K562 (cell line): ENCODE measurements around the gene GBP6. TPM values are rescaled to one million over a fixed set of nuclear protein-coding genes. Genes with fewer than 3 reads are reported as not detected.

Experiments used
- ARID2 ChIP-seq: fragments of 450-650 bp; IDR thresholded peaks from 2 replicates; pipeline ENCODE4 v1.6.1; 2017; ENCODE audit warnings: antibody characterized with exemption, mild to moderate bottlenecking
- ESRRA ChIP-seq: fragments of 450-650 bp; IDR thresholded peaks from 2 replicates; pipeline ENCODE4 v1.6.1; 2014; ENCODE audit warnings: low read depth, mild to moderate bottlenecking, moderate library complexity, borderline replicate concordance
- EWSR1 ChIP-seq: fragments of 450-650 bp; IDR thresholded peaks from 2 replicates; pipeline ENCODE4 v1.6.1; 2018; ENCODE audit warnings: borderline replicate concordance, mild to moderate bottlenecking, low read depth, moderate library complexity; ENCODE audit not compliant: partially characterized antibody
- RAD21 ChIP-seq, 2 experiments: fragments of 250-450 bp in 1 of 2; fragments of 450-650 bp in 1 of 2; sonication (Bioruptor Pico) in 1 of 2; formaldehyde crosslinking in 1 of 2; IDR thresholded peaks in 1 of 2; conservative IDR thresholded peaks in 1 of 2; 2 replicates each; pipeline versions ENCODE4 v1.4.0 to v1.8.0; 2020 to 2022; ENCODE audit warnings: mild to moderate bottlenecking in 2 of 2, moderate library complexity in 1 of 2
- SMC3 ChIP-seq: conservative IDR thresholded peaks from 2 replicates; pipeline ENCODE4 v1.6.1; 2011; ENCODE audit warnings: low read depth, low read length, improper control_type of control experiment; ENCODE audit not compliant: insufficient read depth
- ZNF197 ChIP-seq: fragments of 200-800 bp; sonication (Bioruptor generic); IDR thresholded peaks from 2 replicates; pipeline ENCODE4 v1.6.1; 2016; ENCODE audit warnings: low read depth, missing genetic modification characterization, missing compliant biosample characterization
- polyA plus RNA-seq, 8 experiments: library from polyadenylated mRNA; depleted of rRNA in 4 of 8; stranded (reverse) in 5 of 8; unstranded in 3 of 8; fragments of >200 nt; fragmentation: Nextera tagmentation in 2 of 8; fragmentation: Illumina TruSeq in 1 of 8; extraction: Ambion mirVana in 2 of 8; extraction: Trizol in 1 of 8; gene quantifications; 2 replicates each; pipeline versions ENCODE4 v1.2.1 to v1.2.3, GENCODE V29; 2011 to 2014; ENCODE audit warnings: inconsistent platforms in 1 of 8, missing spikeins in 1 of 8
- total RNA-seq, 7 experiments: library from RNA; depleted of rRNA in 6 of 7; stranded (reverse); fragments of >200 nt in 6 of 7; fragmentation: Illumina TruSeq in 2 of 7; extraction: Trizol in 2 of 7; gene quantifications; 2 replicates each; pipeline versions ENCODE4 v1.2.1 to v1.2.3, GENCODE V29; 2011 to 2021; ENCODE audit warnings: low replicate concordance in 1 of 7
- TF ChIP-seq, protein P1 (sequence below), 2 experiments: fragments of 450-650 bp; conservative IDR thresholded peaks; 2 replicates each; pipeline ENCODE4 v1.6.1; 2017; ENCODE audit warnings: mild to moderate bottlenecking in 2 of 2, moderate library complexity in 2 of 2
- TF ChIP-seq, protein P2 (sequence below), 3 experiments: IDR thresholded peaks in 2 of 3; conservative IDR thresholded peaks in 1 of 3; 2 replicates each; pipeline ENCODE4 v1.5.1; 2011 to 2012; ENCODE audit warnings: low read length in 3 of 3, mild to moderate bottlenecking in 3 of 3, control low read depth in 2 of 3, improper control_type of control experiment in 1 of 3, inconsistent platforms in 1 of 3, low read depth in 1 of 3, mixed read lengths in 1 of 3, moderate library complexity in 1 of 3; ENCODE audit not compliant: insufficient read depth in 2 of 3

Gene GBP6
- total and polyA plus RNA-seq, 9 of the 15 experiments (the other 6 are each of a cell fraction or from before 2014, with no cell fraction given): not detected

DNA sequence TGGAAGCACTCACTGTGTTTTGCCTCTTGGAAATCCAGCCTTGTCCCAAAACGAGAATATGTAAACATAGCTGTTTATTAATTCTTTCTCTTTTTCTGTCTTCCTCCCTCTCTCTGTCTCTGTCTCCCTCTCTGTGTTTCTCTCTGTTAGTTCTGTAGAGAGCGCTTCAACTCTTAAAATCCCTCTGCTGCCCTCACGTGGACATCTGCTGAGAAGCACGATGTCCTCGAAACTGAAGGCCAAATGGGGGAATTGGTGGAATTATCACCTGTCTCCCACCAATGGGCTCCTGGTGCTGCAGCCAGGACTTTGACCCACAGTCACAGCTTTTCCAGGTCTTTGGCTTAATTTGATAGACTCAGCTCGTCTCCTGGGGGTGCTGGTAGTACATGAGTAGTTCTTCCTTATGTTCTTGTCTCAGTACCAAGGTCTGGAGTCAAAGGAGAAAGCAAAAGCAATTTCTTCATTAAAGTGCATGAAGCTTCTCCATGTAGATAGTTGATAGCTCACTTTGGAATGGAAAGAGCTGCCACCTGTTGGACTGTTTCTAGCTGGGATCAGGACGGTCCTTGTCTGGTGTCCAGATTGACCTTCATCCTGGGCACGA is 5.5 kb upstream of the GBP6 start (continued):
- no peak for TF ChIP-seq ZNF197 (CRISPR knock-in tag)
- peak; percentile 83 to 88 for TF ChIP-seq RAD21 (CRISPR knock-in tag; conservative IDR thresholded peaks at IDR 0.05 in 1 of 2, IDR thresholded peaks at IDR 0.05 in 1 of 2)
- peak; percentile 73; the same call in 1 of the 2 replicates for TF ChIP-seq SMC3
- TF ChIP-seq, protein P1, sequence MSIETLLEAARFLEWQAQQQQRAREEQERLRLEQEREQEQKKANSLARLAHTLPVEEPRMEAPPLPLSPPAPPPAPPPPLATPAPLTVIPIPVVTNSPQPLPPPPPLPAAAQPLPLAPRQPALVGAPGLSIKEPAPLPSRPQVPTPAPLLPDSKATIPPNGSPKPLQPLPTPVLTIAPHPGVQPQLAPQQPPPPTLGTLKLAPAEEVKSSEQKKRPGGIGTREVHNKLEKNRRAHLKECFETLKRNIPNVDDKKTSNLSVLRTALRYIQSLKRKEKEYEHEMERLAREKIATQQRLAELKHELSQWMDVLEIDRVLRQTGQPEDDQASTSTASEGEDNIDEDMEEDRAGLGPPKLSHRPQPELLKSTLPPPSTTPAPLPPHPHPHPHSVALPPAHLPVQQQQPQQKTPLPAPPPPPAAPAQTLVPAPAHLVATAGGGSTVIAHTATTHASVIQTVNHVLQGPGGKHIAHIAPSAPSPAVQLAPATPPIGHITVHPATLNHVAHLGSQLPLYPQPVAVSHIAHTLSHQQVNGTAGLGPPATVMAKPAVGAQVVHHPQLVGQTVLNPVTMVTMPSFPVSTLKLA (conservative IDR thresholded peaks at IDR 0.05): 0 out of 4 replicates have a peak, but pooled peaks of 1 of the 2 experiments have one; percentile 24
- TF ChIP-seq EWSR1: no peak
- TF ChIP-seq, protein P2, sequence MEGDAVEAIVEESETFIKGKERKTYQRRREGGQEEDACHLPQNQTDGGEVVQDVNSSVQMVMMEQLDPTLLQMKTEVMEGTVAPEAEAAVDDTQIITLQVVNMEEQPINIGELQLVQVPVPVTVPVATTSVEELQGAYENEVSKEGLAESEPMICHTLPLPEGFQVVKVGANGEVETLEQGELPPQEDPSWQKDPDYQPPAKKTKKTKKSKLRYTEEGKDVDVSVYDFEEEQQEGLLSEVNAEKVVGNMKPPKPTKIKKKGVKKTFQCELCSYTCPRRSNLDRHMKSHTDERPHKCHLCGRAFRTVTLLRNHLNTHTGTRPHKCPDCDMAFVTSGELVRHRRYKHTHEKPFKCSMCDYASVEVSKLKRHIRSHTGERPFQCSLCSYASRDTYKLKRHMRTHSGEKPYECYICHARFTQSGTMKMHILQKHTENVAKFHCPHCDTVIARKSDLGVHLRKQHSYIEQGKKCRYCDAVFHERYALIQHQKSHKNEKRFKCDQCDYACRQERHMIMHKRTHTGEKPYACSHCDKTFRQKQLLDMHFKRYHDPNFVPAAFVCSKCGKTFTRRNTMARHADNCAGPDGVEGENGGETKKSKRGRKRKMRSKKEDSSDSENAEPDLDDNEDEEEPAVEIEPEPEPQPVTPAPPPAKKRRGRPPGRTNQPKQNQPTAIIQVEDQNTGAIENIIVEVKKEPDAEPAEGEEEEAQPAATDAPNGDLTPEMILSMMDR (IDR thresholded peaks at IDR 0.05 in 2 of 3, conservative IDR thresholded peaks at IDR 0.05 in 1 of 3; ENCODE audit: insufficient read depth in 2 of 3, low read depth in 1 of 3, low read length in 3 of 3): peak; percentile 73 to 80 (median 79)
- peak; percentile 49; the same call in 1 of the 2 replicates for TF ChIP-seq ARID2
- 0 out of 2 replicates have a peak, but pooled peaks have one; percentile 11 for TF ChIP-seq ESRRA
